ENCODE data around the gene PRRT2.

- TF ChIP-seq RAD21 (IDR thresholded peaks at IDR 0.05; ENCODE audit: insufficient read depth, low read depth, low read length) (no peak), TAF1 (IDR thresholded peaks at IDR 0.05; ENCODE audit: borderline replicate concordance, low read depth, low read length) (no peak), USF1 (IDR thresholded peaks at IDR 0.05; ENCODE audit: borderline replicate concordance, extremely low read length, insufficient read depth, low read depth, low read length) (no peak), SMC3 (IDR thresholded peaks at IDR 0.05; ENCODE audit: borderline replicate concordance, low read length) (no peak), RCOR1 (conservative IDR thresholded peaks at IDR 0.05; ENCODE audit: low read depth, low read length) (no peak), SMAD5 (IDR thresholded peaks at IDR 0.05; ENCODE audit: low read depth) (no peak), GABPA (IDR thresholded peaks at IDR 0.05; ENCODE audit: low read depth) (no peak), IRF3 (IDR thresholded peaks at IDR 0.05) (no peak)
- TF ChIP-seq, protein P1, sequence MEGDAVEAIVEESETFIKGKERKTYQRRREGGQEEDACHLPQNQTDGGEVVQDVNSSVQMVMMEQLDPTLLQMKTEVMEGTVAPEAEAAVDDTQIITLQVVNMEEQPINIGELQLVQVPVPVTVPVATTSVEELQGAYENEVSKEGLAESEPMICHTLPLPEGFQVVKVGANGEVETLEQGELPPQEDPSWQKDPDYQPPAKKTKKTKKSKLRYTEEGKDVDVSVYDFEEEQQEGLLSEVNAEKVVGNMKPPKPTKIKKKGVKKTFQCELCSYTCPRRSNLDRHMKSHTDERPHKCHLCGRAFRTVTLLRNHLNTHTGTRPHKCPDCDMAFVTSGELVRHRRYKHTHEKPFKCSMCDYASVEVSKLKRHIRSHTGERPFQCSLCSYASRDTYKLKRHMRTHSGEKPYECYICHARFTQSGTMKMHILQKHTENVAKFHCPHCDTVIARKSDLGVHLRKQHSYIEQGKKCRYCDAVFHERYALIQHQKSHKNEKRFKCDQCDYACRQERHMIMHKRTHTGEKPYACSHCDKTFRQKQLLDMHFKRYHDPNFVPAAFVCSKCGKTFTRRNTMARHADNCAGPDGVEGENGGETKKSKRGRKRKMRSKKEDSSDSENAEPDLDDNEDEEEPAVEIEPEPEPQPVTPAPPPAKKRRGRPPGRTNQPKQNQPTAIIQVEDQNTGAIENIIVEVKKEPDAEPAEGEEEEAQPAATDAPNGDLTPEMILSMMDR (IDR thresholded peaks at IDR 0.05 in 2 of 3, conservative IDR thresholded peaks at IDR 0.05 in 1 of 3; ENCODE audit: control insufficient read depth in 2 of 3, extremely low read depth in 1 of 3, insufficient read depth in 1 of 3, low read depth in 3 of 3, low read length in 3 of 3) = no peak
These were observed 17.7 kb upstream of the PRRT2 start for GRCh38 chr16:29794231-29794710.

Data from GM12878 (cell line).